Inflammatory macrophage (primary cell): ENCODE data around the gene KLHL12.
"Not testable (repeated sequence)": the region's sequence is repeated elsewhere in the genome, so short reads cannot be mapped to it uniquely, and the experiment has no call there.

Experiments used
- DNase-seq, 2 donors: peaks; one replicate each; pipeline ENCODE4 v3.0.0-alpha.2; 2020 to 2022

The KLHL12 gene

DNA sequence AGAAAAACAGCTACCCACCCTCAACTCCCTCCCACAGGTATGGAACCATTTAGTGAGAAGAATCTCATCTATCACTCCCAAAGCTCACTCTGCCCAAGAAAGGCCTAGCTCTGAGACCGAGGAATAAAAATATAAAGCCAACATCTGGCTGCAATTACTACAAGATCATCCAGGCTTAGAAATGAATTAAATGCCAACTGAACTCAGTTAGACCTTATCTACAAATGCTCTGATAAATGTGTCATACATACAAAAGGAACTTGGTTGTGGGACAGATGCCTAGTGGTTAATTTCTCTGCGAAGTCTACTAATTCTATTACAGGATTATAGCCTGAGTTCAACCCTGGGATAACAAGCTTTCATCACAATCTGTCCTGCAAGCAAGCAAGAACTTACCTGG lies 24.4 kb upstream of the KLHL12 start:
- DNase-seq = no peak

DNA sequence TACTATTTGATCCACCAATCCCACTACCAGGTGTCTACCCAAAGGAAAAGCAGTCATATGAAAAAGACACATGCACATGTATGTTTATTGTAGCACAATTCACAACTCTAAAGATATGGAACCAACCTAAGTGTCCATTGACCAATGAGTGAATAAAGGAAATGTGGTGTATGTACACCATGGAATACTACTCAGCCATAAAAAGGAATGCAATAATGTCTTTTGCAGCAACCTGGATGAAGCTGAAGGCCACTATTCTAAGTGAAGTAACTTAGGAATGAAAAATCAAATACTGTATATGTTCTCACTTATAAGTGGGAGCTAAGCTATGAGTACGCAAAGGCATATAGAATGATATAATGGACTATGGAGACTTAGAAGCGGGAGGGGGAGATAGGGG lies 18.4 kb upstream of the KLHL12 start:
- DNase-seq = no peak

- DNase-seq = no peak
Measured at GRCh38 chr1:202944438-202944921, 17.4 kb upstream of the KLHL12 start.

DNA sequence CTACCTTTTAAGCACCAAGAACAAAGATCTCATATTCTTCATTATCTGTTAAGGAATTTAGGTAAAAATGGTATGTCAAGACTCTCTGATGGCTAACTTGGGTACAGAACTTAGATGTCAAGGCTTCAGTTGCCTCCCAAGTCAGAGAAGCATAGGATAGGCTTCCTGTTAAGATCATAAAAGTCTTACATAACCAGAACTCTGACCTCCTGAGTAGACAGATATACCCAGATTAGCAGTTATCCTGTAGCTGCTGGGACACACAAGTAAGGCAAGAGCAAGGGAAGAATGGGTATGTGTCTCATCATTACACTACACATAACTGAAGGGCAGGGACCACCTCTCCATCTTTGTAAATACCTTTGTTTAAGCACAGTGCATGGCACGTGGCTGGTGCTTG lies 15.4 kb upstream of the KLHL12 start:
- DNase-seq = no peak

DNA sequence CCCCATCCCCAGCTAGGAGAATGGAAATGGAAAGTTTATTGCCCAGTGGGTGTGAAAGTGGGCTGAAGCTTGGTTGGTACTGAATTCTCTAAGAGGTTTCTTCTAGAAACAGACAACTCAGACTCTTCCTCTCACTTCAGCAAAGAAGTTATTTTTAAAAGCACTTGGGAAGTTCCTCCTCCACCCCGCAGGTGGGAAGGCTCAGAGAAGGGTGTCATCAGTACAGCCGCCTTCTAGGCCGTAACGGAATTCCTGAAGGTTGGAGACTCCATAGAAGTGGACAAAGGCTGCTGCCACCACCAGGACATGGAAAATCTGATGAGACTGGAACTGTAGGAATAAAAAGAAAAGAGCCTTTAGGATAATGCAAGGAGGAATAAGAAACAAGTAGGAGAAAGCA lies 14.3 kb upstream of the KLHL12 start:
- no peak for DNase-seq

GRCh38 chr1:202940561-202940960 lies 13.5 kb upstream of the KLHL12 start:
- no peak for DNase-seq

DNA sequence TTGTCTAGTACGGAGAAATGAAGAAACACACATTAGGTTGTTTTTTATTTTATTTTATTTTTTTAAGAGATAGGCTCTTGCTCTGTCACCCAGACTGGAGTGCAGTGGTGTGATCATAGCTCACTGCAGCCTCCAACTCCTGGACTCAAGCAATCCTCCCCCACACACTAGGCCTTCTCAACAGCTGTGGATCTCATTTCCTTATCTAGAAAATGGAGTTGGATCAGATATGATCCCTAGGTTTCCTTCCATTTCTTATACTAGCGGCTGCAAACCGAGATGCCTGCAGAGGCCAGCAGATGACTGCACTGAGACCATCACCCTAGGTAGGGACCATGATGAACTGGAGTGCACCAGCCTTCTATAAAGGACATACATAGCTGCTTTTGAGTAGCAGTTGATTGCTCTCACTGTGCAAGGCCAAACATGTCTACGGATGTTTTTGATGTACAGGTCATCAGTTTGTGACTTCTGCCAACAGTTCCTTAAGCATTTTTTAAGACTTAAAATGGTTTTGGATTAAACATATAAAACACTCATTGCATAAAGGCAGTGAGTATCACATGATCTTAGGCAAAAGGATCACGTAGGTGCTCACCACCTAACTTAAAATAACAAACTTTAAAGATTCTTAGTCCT lies 11.4 kb upstream of the KLHL12 start:
- no peak for DNase-seq

- DNase-seq = not testable (repeated sequence)
Measured at GRCh38 chr1:202936409-202936808, 9.4 kb upstream of the KLHL12 start.

DNA sequence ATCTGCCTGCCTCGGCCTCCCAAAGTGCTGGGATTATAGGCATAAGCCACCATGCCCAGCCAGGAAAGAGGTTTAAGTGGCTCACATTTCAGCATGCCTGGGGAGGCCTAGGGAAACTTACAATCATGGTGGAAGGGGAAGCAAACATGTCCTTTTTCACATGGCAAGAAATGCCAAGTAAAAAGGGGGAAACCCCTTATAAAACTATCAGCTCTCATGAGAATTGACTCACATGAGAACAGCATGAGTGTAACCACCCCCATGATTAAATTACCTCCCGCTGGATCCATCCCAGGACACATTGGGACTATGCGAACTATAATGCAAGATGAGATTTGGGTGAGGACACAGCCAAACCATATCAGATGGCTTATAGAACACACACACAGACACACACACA lies 8.8 kb upstream of the KLHL12 start:
- DNase-seq = no peak

GRCh38 chr1:202934755-202935154 lies 7.7 kb upstream of the KLHL12 start:
- no peak for DNase-seq

DNA sequence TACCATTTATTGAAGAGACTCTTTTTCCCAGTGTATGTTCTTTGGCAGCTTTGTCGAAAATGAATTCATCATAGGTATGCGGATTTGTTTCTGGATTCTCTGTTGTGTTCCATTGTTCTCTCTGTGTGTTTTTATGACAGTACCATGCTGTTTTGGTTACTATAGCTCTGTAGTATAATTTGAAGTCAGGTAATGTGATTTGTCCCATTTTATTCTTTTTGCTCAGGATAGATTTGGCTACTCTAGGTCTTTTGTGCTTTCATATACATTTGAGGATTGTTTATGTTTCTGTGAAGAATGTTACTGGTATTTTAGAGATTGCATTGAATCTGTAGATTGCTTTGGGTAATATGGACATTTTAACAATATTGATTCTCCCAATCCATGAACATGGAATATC lies 5.4 kb upstream of the KLHL12 start:
- no peak for DNase-seq

GRCh38 chr1:202923533-202923932 lies 3.5 kb downstream of the KLHL12 start:
- DNase-seq = no peak

- no peak for DNase-seq
Measured at GRCh38 chr1:202919615-202920014, 7.4 kb downstream of the KLHL12 start.

GRCh38 chr1:202915146-202915545 lies 11.9 kb downstream of the KLHL12 start:
- no peak for DNase-seq

GRCh38 chr1:202912476-202912875 lies 14.6 kb downstream of the KLHL12 start:
- not testable (repeated sequence) for DNase-seq

- DNase-seq = no peak
Measured at GRCh38 chr1:202909494-202909893, 17.5 kb downstream of the KLHL12 start.

DNA sequence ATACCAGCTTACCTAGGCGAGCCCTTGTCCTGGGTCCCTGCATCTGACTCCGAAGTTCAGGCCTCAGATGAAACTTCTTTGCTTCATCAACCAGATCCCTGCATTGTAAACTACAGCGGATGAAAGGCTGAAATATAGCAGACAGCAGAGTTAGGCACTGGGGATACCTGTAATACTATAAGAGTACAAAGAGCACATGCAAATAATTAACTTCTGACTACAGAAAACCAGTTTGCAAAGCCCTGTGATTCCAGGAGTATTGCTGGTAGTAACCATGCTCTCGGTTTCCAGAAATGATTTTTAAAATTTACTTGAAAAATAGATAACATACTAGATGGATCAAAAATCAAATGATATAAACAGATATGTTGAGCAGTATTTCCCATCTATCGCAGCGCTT lies 18.0 kb downstream of the KLHL12 start:
- DNase-seq = no peak

DNA sequence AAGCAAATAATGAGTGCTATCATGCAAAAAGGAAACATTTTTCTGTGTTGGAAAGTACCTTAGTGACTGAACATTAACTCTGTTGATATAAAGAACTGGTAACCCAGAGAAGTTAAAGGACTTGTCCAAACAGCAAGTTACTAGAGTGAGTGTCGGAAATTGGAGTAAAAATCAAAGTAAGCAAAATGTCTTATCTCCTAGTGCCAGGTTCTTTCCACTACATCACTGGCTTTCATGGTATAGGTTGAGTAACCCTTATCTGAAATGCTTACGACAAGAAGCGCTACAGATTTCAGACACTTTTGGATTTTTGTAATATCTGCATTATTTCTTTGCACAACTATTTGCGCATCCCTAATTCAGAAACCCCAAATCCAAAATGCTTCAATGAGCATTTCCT lies 21.7 kb downstream of the KLHL12 start:
- DNase-seq = no peak

DNA sequence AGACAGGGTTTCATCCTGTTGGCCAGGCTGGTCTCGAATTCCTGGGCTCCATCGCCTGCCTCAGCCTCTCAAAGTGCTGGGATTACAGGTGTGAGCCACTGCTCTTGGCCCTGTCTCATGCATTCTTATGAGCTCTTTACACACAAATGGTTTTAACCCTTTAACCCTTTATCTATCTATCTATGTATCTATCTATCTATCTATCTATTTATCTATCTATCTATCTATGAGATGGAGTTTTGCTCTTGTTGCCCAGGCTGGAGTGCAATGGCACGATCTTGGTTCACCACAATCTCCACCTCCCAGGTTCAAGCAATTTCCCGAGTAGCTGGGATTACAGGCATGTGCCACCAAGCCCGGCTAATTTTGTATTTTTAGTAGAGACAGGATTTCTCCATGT lies 23.2 kb downstream of the KLHL12 start:
- DNase-seq = not testable (repeated sequence)

DNA sequence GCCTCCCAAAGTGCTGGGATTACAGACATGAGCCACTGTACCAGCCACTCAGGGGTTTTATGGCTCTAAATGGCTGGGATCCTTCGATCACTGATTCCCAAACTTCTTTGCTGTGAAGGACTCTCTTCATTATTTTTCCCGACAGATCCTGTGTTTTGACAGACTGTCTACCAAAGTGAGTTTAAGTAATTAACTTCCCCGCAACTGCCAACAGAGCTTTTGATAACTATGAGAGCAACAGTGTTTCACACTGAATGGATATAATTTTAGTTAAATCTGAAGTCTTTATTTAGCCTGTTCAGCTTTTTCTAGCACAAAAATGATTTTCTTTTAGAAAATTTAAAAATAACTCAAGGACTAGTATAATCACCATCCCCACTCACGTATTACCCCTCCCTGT lies 25.5 kb downstream of the KLHL12 start:
- DNase-seq = no peak

- DNase-seq = no peak
Measured at GRCh38 chr1:202892501-202892900, 34.5 kb downstream of the KLHL12 start.

DNA sequence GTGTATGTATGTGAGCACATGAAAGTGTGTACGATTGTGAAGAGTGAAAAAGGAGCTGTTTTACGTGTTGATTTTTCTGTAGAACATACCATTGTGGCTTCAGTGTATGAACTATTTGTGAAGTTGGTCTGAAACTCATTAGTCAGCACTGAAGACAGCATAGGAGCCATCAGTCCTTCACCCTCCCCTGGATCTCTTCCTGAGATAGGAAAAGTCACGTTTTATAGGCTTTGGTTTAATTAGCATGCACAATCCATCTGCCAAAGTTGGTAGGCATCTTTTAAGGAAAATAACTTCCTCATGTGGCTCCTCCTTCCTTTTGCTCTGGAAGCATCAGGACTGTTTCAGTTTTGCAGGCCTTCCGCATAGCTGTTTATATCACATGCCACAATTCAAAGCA lies 36.6 kb downstream of the KLHL12 start:
- no peak for DNase-seq

GRCh38 chr1:202888531-202889360 lies 38.3 kb downstream of the KLHL12 start, which contains the start of gene RABIF:
Gene RABIF, minus strand, starts transcription at chr1:202889149. Its CDS starts 51 bp downstream, at chr1:202889098.
- DNase-seq = peak; percentile 97 to 98

- DNase-seq = peak in 1 of 2 donors; percentile 8
Measured at GRCh38 chr1:202888221-202888530, 38.9 kb downstream of the KLHL12 start.
